HG03342 (cell line): ENCODE results near the gene UBE2V1.
A peak's percentile ranks its signal among the peaks of the same experiment; 100 is the strongest.
"Not testable (repeated sequence)": the region's sequence is repeated elsewhere in the genome, so short reads cannot be mapped to it uniquely, and the experiment has no call there.

Source experiments
- ATAC-seq: cut with Tn5 transposase; IDR thresholded peaks from one replicate; pipeline ENCODE4 v1.9.1; 2021; ENCODE audit warnings: mild to moderate bottlenecking, moderate library complexity; ENCODE audit not compliant: unreplicated experiment

Gene UBE2V1

GRCh38 chr20:50097843-50098242, 15.1 kb downstream of the UBE2V1 start:
- ATAC-seq: no peak

DNA sequence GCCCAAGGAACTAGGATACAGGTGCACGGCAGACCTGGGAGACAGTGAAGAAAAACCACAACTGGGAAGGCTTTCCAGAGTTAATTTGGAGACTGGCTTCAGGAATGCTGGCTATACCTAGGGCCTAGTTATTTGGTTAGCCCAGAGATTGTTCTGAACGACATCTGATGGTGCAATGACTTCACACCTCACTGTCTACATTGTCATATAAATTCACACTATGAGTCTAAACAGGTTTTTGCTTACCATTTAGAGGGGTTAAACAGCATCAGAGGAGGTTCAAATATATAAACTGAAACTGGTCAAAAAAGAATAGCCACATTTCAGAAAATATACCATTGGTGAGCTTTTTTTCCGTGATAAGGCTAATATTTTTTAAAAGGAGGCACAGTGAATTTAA, 16.7 kb downstream of the UBE2V1 start:
- ATAC-seq: no peak

GRCh38 chr20:50095476-50096078, 17.4 kb downstream of the UBE2V1 start:
- ATAC-seq: no peak

- ATAC-seq: no peak
Measured at GRCh38 chr20:50094522-50094921, 18.4 kb downstream of the UBE2V1 start.

DNA sequence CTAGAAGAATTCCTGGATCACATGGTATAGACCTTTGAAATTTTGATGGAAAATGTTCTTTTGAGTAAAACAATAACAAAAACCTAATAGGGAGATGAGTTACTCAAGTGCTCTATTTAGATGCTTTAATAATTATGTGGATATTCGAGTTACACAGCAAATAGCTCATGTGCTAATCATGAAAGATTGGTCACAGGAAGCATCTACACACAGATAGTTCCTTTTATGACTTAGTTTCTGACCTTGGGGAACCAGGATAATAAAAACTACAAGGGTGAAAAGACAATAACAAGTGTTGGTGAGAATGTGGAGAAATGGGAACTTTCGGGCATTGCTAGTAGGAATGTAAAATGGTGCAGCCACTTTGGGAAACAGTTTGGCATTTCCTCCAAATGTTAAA, 19.7 kb downstream of the UBE2V1 start:
- ATAC-seq: no peak

- no peak for ATAC-seq
Measured at GRCh38 chr20:50092436-50092835, 20.5 kb downstream of the UBE2V1 start.

DNA sequence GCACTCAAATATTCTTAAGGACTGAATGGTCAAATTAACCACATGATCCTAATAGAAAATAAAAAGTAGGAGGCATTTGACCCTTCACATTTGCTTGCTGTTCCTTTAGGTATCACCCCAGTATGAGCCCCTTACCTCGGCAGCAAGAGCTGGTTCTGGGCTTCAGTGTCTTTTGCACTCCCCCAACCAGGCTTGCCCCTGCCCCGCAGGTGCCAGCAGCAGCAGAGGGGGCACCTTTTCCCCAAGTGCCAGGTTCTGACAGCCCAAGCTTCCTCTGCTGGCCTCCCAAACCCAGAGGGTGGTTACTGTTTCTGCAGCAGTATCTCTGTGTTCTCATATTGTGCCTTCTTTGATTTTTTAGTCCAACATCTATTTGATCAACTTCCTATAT, 23.2 kb downstream of the UBE2V1 start:
- ATAC-seq: no peak

DNA sequence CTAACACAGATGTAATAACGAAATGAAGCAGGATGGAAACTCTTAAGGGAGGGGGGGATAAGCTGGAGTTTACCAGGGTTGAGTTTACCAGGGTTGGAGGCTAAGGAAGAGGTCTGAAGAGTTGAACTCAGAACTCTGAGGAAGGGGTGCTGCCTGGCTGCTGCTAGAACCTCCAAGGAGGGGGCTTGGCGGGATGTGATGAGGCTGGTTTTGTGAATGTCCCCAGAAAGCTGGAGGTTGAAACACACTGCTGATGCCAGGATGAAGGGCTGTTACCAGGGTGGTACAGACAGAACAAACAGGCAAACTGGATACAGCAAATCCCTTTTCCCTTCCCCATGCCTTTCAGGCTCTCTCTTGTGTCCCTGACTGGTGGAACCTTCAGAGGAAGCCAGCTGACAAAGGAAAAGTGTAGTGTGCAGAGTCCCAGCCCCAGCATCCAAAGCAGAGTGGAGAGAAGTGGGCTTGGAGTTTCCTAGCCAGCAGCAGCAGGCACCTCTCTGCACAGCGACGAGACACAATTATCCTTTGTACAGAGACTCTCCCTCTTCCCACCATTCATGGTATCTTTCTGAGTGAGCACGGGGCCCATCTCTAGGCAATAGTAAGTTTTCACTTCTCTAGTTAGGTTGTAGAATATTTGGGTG, 23.7 kb downstream of the UBE2V1 start:
- ATAC-seq: no peak

DNA sequence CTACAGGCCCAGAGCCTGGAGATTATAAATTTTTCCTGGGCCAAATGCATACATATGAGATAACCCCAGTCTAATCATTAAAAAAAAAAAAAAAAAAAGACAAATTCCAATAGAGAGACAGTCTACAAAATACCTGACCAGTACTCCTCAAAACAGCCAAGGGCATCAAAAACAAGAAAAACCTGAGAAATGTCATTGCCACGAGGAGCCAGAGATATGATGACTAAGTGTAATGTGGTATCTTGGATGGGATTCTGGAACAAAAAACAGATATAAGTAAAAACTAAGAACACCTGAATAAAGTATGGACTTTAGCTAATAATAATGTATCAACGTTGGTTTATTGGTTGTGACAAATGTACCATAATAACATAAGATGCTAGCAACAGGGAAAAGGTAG, 24.9 kb downstream of the UBE2V1 start:
- no peak for ATAC-seq

DNA sequence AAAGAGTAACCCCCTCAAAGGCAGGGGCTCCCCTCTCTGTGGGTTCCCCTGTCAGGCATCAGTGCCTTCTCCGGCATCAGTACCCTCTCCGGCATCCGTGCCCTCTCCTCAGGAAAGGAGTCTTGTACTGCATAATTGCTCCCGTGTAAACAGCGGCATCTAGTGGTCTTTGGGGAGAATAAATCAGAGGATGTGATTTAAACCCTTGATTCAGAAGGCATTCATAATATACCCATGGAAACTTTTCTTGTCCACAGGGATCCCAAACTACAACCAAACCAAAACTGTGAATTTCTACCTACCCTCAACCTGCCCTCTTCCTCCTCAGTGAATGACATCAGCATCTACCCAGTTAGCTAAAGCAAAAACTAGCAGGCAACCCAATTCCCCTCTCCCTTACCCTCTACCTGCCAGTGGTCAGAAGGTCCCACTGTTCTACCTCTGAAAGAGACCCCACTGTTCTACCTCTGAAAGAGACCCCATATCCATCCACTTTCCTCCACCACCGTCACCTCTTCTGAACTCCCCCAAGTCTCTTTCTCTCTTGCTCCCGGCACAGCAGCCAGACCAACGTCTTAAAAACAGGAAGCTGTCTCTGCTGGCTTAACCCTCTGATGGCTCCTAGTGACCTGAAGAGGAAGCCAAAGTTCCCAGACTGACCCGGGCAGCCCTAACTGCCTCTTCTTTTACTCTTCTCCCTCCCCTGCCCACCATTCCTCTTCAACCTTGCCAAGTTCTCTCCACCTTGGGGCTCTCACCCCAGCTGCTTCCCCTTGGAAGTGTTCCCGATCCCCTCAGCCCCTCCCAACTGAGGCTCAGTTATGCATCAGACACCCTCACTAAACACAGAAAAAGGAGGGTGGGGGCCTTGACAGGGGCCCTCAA, 27.2 kb downstream of the UBE2V1 start:
- no peak for ATAC-seq

GRCh38 chr20:50085146-50085480, 27.8 kb downstream of the UBE2V1 start:
- no peak for ATAC-seq

- ATAC-seq: no peak
Measured at GRCh38 chr20:50083034-50083433, 29.9 kb downstream of the UBE2V1 start.

DNA sequence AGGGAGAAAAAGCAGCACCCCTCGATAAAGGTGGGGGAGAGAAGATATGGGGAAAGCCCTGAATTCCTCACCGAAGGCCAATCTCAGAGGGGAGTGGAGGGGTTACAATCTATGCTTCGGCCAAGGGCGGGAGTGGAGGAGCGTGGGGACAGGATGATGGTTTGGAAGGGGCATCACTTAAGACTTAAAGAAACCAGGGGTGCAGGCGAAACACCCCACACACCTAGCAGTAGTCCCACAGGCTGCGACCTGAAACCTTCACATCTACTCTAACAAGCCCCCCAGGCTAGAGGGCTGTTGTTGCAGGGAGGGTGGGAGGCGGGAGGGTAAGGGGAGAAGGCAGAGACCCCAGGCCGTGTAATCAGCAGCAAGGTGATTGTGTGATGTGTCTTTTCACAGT, 30.9 kb downstream of the UBE2V1 start:
- ATAC-seq: not testable (repeated sequence)

GRCh38 chr20:50077818-50078601, 34.9 kb downstream of the UBE2V1 start:
- ATAC-seq: no peak

- ATAC-seq: no peak
Measured at GRCh38 chr20:50073500-50073899, 39.5 kb downstream of the UBE2V1 start.

DNA sequence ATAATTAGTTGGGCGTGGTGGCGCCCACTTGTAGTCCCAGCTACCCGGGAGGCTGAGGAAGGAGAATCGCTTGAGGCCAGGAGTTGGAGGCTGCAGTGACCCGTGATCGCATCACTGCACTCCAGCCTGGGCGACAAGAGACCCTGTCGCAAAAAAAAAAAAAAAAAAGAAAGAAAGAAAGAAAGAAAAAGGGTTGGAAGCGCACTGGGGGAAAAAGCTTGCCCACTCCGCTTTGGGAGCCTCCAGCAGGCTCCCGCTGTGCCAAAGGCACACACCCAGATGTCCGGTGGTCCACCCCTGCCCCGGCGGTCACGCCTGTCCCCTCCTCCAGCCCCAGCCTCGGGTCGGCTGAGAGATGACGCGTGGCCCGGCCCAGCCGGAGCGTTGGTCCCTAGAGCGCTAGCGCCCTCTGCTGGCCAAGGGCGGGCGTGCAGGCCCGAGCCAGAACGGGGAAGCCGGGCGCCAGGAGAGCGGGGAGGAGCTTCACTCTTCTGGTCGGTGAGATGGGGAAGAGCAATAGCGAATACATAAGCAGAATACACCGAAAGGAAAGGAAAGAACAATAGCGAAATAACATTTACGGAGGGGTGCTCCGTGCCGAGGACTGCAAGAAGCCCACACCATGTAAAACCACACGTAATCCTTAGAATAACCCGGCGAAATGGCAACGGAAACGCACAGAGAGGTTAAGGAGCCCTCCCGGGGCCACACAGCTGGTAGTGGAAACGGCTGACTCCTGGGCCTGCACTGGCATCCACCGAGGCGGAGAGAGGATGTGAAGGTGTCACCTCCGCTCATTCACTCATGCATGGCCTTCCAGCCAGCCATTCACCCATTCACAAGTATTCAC, 41.7 kb downstream of the UBE2V1 start:
- ATAC-seq: peak; percentile 94

- ATAC-seq: no peak
Measured at GRCh38 chr20:50070361-50070760, 42.6 kb downstream of the UBE2V1 start.

- ATAC-seq: no peak
Measured at GRCh38 chr20:50068041-50068651, 44.8 kb downstream of the UBE2V1 start.

DNA sequence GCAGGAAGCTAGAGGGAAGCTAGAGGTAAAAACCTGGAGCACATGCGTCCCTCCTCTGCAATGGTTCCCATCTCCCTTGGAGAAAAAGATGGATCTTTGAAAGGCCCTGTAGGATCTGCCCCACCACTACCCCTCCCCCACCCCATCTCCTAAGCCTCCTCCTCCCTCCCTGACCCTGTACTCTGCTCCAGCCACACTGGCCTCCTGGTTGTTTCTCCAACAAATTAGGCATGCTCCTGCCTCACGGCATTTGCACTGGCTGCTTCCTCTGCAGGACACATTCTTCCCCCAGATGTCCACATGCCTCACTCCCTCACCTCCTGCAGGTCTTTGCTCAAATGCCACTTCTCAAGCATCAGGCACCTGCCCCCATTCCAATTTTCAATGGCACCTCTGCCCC, 45.5 kb downstream of the UBE2V1 start:
- no peak for ATAC-seq

DNA sequence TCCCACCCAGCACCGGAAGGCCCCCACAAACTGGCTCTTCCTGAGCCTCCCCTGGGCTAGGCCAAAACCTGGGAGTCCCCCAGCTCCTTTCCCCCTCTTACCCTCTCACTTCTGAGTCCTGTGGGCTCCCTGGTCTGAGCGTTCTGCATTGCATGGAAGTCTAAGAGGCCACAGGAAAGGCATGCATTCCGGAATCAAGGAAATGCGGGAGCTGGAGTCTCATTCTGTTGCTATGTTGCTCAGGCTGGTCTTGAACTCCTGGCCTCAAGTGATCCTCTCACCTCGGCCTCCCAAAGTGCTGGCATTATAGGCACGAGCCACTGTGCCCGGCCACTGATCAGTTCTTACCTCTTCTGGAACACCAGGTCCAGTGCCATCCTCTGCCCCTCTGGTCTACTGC, 45.9 kb downstream of the UBE2V1 start:
- ATAC-seq: no peak
